ENCODE results near the gene SLC44A1.

DNA sequence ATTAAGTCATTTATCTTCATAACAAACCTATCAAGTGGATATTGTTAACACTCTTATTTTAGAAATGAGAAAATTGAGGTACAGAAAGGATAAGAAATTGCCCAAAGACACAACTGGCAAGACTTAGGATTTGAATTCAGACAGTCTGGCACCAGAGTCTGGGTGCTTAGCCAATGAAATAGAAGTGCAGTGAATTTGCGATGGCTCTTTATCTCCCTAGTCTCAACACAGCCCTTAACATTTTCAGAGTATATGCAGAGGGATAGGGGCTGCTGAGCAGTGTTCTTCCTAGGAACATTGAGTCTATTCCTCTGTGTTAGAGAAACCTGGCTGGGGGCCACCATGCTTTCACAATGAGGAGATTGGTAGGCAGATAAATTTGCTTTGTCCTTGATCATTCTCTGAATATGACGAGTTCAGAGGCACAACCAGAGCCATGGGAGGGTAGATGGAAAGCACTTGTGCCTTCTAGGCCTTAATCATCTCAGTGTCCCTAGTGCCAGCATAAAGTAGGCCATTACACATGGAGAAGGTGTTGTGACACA, 197.2 kb downstream of the SLC44A1 start:
- TF ChIP-seq BRCA1 (CRISPR knock-in tag; IDR thresholded peaks at IDR 0.05) (no peak), NFIC (IDR thresholded peaks at IDR 0.05; ENCODE audit: low read length) (no peak), GTF2F1 (IDR thresholded peaks at IDR 0.05; ENCODE audit: low read length) (no peak)
